HEK293T (cell line): ENCODE data around the gene TLE3.

Experiments used
- CTCF ChIA-PET: fragments of 350-600 bp; formaldehyde crosslinking; extraction: SDS; loops from one replicate; lab custom pipeline; 2021; ENCODE audit warnings: antibody characterized with exemption, inconsistent platforms; lab: Yijun Ruan, JAX
- POLR2A ChIA-PET: fragments of 350-600 bp; formaldehyde crosslinking; extraction: SDS; loops from one replicate; lab custom pipeline; 2020; ENCODE audit warnings: antibody characterized with exemption, inconsistent platforms; lab: Yijun Ruan, JAX
- DNase-seq: peaks from one replicate; pipeline ENCODE4 v3.0.0; 2012; ENCODE audit warnings: mixed read lengths; ENCODE audit errors: extremely low spot score
- ARNT ChIP-seq: fragments of 450-650 bp; IDR thresholded peaks from 2 replicates; pipeline ENCODE4 v1.6.1; 2017; ENCODE audit warnings: mild to moderate bottlenecking
- BHLHE40 ChIP-seq: fragments of 450-650 bp; IDR thresholded peaks from 2 replicates; pipeline ENCODE4 v1.6.1; 2016; ENCODE audit warnings: mild to moderate bottlenecking, moderate library complexity, borderline replicate concordance
- CTBP1 ChIP-seq: fragments of 450-650 bp; IDR thresholded peaks from 2 replicates; pipeline ENCODE4 v1.6.1; 2016; ENCODE audit warnings: borderline replicate concordance
- ELF4 ChIP-seq: fragments of 450-650 bp; IDR thresholded peaks from 2 replicates; pipeline ENCODE4 v1.6.1; 2017; ENCODE audit warnings: antibody characterized with exemption
- FOXA1 ChIP-seq: fragments of 450-650 bp; IDR thresholded peaks from 2 replicates; pipeline ENCODE4 v1.6.1; 2016; ENCODE audit warnings: mild to moderate bottlenecking
- FOXK2 ChIP-seq: fragments of 450-650 bp; IDR thresholded peaks from 2 replicates; pipeline ENCODE4 v1.6.1; 2016; ENCODE audit warnings: mild to moderate bottlenecking
- FOXM1 ChIP-seq: fragments of 450-650 bp; IDR thresholded peaks from 2 replicates; pipeline ENCODE4 v1.6.1; 2017; ENCODE audit warnings: mild to moderate bottlenecking, borderline replicate concordance
- HDGF ChIP-seq: fragments of 450-650 bp; IDR thresholded peaks from 2 replicates; pipeline ENCODE4 v1.6.1; 2017; ENCODE audit warnings: antibody characterized with exemption, borderline replicate concordance
- L3MBTL2 ChIP-seq: fragments of 450-650 bp; conservative IDR thresholded peaks from 2 replicates; pipeline ENCODE4 v1.6.1; 2016; ENCODE audit warnings: mild to moderate bottlenecking
- LEF1 ChIP-seq: fragments of 450-650 bp; IDR thresholded peaks from 2 replicates; pipeline ENCODE4 v1.6.1; 2017; ENCODE audit warnings: mild to moderate bottlenecking, borderline replicate concordance
- NFRKB ChIP-seq: fragments of 450-650 bp; IDR thresholded peaks from 2 replicates; pipeline ENCODE4 v1.6.1; 2016; ENCODE audit warnings: mild to moderate bottlenecking, moderate library complexity
- PKNOX1 ChIP-seq: fragments of 450-650 bp; IDR thresholded peaks from 2 replicates; pipeline ENCODE4 v1.6.1; 2016
- SP1 ChIP-seq: fragments of 450-650 bp; IDR thresholded peaks from 2 replicates; pipeline ENCODE4 v1.6.1; 2017
- SUZ12 ChIP-seq: fragments of 450-650 bp; IDR thresholded peaks from 2 replicates; pipeline ENCODE4 v1.6.1; 2016; ENCODE audit warnings: mild to moderate bottlenecking
- TARDBP ChIP-seq: fragments of 450-650 bp; IDR thresholded peaks from 2 replicates; pipeline ENCODE4 v1.6.1; 2016
- ZNF384 ChIP-seq: fragments of 450-650 bp; IDR thresholded peaks from 2 replicates; pipeline ENCODE4 v1.6.1; 2016

TLE3 gene

GRCh38 chr15:70032509-70032908 lies 65.2 kb downstream of the TLE3 start:
- TF ChIP-seq SUZ12 (no peak), CTBP1 (no peak), PKNOX1 (no peak), FOXK2 (no peak), ELF4 (no peak), ZNF384 (no peak), HDGF (no peak), L3MBTL2 (no peak), TARDBP (no peak), BHLHE40 (no peak), SP1 (no peak)
- DNase-seq = no peak
- POLR2A ChIA-PET = interaction anchor here (0.6 kb wide), 1 partner anchor 636 kb away, joined by 3 read pairs; no protein-coding TSS in a partner anchor
- CTCF ChIA-PET = no interaction called here

- DNase-seq = no peak
- CTCF ChIA-PET = no interaction called here
- POLR2A ChIA-PET = no interaction called here
- TF ChIP-seq ARNT (no peak), FOXK2 (no peak), L3MBTL2 (no peak)
These were observed 66.0 kb downstream of the TLE3 start for GRCh38 chr15:70031713-70032112.

- TF ChIP-seq CTBP1 (no peak), NFRKB (no peak), FOXK2 (no peak), LEF1 (no peak), ARNT (no peak), PKNOX1 (no peak), FOXA1 (no peak), FOXM1 (no peak), TARDBP (no peak), ZNF384 (no peak), BHLHE40 (no peak)
- no peak for DNase-seq
- ChIA-PET POLR2A (no interaction called here), CTCF (no interaction called here)
These were observed 66.5 kb downstream of the TLE3 start for GRCh38 chr15:70031261-70031660.

- TF ChIP-seq FOXA1 = no peak
- no peak for TF ChIP-seq ARNT
- TF ChIP-seq HDGF = no peak
- TF ChIP-seq CTBP1 = no peak
- no peak for TF ChIP-seq FOXK2
- TF ChIP-seq SUZ12 = no peak
- TF ChIP-seq PKNOX1 = no peak
- no peak for TF ChIP-seq ELF4
- TF ChIP-seq ZNF384 = no peak
- TF ChIP-seq SP1 = no peak
- no peak for TF ChIP-seq L3MBTL2
- ChIA-PET POLR2A (no interaction called here), CTCF (no interaction called here)
- DNase-seq = no peak
These were observed 66.9 kb downstream of the TLE3 start for GRCh38 chr15:70030851-70031250.

GRCh38 chr15:70029297-70029701 lies 68.4 kb downstream of the TLE3 start:
- ChIA-PET CTCF (no interaction called here), POLR2A (interaction anchor here (1.2 kb wide), 1 partner anchor 69 kb away, joined by 5 read pairs; the partner anchor contains the start of gene TLE3)
- TF ChIP-seq ZNF384 (no peak), BHLHE40 (no peak), SP1 (no peak), FOXA1 (no peak), CTBP1 (no peak), FOXK2 (no peak), HDGF (no peak), L3MBTL2 (no peak), ARNT (no peak), NFRKB (no peak)
- DNase-seq = no peak

GRCh38 chr15:70027518-70027917 lies 70.2 kb downstream of the TLE3 start:
- CTCF ChIA-PET = no interaction called here
- DNase-seq = no peak
- TF ChIP-seq BHLHE40 = no peak
- TF ChIP-seq TARDBP = no peak
- no peak for TF ChIP-seq SP1
- no peak for TF ChIP-seq LEF1
- TF ChIP-seq ZNF384 = no peak
- TF ChIP-seq FOXA1 = no peak
- TF ChIP-seq HDGF = no peak
- TF ChIP-seq FOXK2 = no peak
- TF ChIP-seq L3MBTL2 = no peak
- TF ChIP-seq FOXM1 = no peak
- no peak for TF ChIP-seq ARNT
- no peak for TF ChIP-seq PKNOX1
- no peak for TF ChIP-seq ELF4
- no peak for TF ChIP-seq CTBP1
- no peak for TF ChIP-seq NFRKB
- TF ChIP-seq SUZ12 = no peak
- POLR2A ChIA-PET = no interaction called here
